Glomerular visceral epithelial cell (primary cell): ENCODE results near the gene ANAPC10.
"Not testable (repeated sequence)": the region's sequence is repeated elsewhere in the genome, so short reads cannot be mapped to it uniquely, and the experiment has no call there.

ENCODE experiments used
- DNase-seq: peaks from one replicate; pipeline ENCODE4 v3.0.0-alpha.2; 2016; ENCODE audit errors: extremely low spot score

The ANAPC10 gene

DNA sequence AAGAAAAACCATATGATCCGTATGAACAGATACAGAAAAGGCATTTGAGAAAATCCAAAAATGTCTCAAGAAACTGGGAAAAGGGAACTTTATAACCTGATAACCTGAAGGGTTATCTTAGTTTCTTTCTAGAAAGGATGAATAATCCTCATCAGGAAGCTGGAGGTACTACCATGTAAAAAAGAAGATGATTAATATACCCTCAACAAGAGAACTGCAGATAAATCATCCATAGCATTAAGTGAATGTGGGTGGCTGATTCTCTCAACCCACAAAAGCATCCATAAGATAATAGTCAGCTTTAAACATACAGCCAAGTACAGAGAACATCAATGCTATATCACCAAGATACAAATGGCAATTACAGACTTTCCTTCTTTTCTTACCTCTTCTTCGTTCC is 26.4 kb downstream of the ANAPC10 start:
- DNase-seq: no peak

DNA sequence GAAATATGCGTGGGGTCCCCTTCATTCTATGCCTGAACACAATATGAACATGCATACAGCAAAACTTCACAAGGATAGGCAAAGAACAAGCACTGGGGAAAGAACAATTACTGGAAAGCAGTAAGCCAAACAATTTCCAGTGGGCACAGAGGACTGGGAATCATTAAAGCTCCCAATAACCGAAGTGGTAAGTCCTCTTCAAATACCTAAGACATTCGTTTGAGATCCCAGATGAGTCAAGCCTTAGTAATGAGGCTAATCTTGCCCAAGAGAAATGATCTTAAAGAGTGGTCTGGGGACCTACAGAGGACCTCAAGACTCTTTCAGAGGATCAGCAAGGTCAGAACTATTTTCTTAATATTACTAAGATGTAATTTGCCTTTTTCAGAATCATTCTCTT is 28.6 kb downstream of the ANAPC10 start:
- peak; percentile 25 for DNase-seq

DNA sequence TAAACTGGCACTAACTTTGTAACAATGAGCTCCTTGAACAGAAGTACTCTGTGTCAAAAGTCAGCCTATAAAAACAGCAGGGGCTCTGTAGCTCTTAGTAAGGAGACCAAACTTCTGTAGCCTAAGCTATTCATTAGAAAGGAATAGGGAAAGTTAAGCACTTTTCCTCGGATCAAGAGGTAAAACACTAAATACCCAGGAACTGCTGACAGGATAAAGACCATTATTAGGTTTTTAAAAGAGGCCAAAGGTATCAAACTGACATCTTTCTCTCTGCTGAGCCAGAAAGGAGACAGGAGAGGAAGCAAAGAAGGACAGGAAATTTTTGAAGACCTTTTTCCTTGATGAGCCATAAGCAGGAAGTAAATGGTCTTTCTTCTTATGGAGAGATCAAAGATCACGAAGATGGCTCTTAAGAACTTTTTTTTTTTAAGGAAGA is 31.9 kb downstream of the ANAPC10 start:
- DNase-seq: no peak

DNA sequence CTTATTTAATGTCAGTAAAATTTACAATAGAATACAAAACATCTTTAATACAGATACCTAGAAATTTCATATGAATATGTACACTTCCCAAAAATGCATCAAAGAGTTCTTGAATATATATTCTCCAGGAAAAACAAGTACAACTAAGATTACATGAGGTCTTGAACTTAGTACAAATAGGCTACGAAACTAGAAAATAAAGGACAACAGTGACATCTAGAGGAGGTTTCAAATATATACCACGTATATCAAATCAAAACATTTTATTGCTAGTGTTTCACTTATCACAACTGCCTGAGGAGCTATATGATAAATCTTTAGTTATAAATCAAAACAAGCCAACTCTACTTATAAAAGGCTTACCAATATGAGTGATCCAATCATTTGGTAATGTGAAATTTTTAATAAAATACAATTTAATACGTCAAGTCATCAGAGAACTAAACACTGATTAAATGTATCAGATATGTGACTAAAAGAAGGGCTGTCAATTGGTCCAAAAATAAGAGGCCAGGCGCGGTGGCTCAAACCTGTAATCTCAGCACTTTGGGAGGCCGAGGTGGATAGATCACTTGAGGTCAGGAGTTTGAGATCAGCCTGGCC is 36.6 kb downstream of the ANAPC10 start:
- DNase-seq: peak; percentile 56

DNA sequence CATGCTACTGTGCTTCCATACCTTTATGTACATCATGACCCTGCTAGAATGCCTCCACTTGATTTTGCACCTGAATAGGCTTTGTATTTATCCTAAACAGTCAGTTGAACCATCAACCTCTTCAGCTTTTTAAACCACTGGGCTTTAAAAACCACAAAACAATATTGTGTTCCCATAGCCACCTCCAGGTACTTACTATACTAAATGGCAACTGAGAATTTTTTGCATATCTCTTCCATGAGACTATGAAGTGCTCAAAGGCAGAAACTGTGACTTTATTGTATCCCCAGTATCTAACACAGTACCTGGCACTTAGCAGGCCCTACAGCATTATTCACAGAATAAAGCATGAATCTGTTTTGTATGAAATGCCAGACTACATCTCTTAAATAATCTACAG is 39.7 kb downstream of the ANAPC10 start:
- no peak for DNase-seq

DNA sequence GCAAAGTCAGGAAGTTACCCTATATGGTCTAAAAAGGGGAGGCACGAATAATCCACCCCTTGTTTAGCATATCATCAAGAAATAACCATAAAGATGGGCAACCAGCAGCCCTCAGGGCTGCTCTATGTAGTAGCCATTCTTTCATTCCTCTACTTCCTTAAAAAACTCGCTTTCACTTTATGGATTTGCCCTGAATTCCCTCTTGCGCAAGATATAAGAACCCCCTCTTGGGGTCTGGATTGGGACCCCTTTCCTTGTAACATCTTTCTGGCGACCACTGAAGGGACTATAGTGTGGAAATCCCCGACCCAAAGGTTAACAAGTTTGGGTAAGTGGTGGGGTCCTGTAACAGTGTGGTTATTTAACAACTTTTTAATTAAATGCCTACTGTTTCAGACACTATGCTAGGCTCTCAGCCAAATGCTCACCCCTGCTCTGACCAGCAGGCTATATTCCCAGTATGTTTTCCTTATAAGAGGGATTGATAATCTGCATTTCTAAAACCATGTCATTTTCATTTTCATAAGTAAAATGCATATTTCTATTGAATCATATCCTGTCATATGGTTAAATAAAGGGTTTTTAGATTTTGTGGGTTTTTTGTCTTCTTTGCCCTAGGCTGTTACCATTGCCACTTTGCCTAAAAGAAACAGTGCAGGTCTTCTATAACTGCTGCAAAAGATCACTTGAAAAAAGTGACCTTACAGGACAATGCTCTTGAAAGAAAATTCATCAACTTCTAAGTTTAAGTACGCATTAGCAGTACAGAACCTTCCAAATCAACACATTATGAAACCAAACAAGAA is 41.5 kb downstream of the ANAPC10 start:
- DNase-seq: no peak

DNA sequence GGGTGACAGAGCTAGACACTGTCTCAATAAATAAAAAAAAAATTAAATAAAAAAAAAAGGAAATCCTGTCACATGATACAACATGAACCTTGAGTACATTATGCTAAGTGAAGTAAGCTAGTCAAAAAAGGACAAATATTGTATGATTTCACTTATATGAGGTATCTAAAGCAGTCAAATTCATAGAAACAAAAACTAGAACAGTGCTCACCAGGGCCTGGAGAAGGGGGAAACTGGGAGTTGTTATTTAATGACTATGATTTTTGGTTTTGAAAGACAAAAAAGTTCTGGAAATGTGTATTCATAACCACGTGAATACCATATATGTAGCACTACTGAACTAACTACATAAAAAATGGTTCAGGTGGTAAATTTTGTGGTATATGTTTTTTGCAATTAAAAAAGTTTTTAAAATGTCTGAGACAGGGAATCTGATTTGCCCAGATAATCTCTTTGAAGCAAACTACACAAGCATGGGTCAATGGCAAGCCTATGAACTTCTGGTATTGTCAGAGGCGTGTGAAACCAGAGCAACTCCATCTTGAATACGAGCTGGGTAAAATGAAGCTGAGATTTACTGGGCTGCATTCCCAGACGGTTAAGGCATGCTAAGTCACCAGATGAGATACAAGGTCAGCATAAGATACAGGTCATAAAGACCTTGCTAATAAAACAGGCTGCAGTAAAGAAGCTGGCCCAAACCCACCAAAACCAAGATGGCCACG is 42.3 kb downstream of the ANAPC10 start:
- DNase-seq: no peak

DNA sequence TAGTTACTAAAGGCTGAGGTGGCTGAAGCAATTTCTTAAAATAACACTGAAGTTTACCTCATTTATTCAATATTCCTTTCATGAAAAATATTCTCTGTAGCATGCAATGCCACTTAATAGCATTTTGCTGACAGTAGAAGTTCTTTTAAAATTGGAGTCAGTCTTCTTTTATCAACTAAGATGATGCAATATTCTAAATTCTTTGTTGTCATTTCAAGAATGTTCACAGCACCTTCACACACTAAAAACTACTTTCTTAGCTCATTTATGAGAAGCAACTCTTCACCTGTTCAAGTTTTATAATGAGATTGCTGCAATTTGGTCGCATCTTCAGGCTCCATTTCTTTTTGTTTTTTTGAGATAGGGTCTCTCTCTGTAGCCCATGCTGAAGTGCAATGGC is 48.8 kb downstream of the ANAPC10 start:
- DNase-seq: no peak

DNA sequence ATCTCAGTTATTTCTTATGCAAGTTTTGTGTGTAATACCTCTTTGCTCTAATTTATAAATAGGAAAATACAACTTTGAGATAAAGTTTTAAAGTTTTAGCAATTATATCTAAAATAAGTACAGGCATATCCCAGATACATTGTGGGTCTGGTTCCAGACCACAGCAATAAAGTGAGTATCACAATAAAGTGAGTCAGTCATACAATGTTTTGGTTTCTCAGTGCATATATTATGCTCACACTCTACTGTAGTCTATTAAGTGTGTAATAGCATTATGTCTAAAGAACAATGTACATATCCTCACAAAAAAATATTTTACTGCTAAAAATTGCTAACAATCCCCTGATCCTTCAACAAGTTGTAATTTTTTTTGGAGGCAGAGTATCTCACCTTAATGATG is 49.2 kb downstream of the ANAPC10 start:
- DNase-seq: no peak

DNA sequence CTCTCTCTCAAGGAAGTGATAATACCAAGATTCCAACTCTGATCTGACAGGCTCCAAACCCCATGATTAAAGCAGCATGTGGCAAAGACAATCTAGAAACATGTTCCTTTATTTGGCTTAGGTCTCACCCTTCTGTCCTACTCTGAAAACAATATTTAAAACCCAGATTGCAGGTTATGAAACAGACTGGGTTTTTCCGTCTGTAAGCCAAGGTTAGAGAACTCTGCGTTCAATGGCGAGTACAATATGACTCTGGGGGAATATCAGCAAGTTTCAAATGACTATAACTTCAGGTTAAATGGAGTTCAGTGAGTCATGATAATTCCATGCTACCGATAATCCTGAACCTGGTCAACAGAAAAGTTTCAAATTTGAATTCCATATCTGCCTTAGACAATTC is 50.8 kb downstream of the ANAPC10 start:
- DNase-seq: no peak

DNA sequence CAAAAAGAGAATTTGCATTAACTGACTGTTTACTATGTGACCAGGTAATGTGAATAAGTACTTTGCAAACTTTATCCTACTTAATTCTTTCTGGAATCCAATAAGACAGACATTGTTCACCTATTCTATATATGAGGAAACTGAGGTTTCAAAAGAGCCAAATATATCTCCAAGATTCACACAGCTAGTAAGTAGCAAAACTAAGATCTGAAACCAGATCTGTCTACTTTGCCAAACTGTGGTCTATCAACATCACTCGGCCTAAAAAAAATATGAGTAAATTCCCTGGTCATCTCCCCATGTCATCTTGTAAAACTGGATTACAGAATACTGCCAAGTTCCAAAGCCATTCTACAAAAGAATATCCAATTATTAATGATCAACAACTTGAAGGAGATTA is 52.8 kb downstream of the ANAPC10 start:
- no peak for DNase-seq

DNA sequence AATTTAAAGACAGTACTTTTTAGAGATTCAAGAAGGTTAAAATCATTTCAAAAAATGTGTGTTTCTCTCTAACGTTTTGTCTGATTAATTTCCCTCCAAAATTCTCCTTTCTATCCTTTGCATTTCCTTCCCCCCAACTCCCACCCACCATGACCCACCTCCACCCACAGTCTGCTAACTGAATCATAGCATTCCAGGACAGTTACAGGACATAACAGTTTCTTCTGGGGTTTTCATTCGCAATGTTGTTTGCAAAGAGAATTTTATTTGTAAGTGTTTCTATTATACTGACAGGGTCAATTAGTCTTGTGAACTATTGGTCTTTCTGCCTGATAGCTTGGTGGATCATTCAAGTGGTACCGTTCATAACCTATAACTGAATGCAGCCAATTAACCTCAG is 53.7 kb downstream of the ANAPC10 start:
- peak; percentile 36 for DNase-seq

DNA sequence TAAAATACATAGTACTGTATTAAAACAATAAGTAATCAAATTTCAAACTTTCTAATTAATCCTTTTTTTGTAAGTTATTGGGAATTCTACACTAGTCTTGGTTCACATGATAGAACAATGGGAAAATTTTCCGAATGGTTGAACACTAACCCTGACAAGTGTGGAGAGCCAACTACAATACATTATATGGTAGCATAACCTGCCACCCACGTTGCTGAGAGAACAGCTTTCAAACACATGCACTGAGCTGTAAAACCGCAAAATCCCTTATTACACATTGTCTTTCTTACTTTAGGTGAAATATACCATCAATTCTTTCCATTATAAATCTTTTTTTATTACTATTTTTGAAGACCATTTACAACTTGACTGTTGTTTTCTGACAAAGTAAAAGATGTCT is 54.7 kb downstream of the ANAPC10 start:
- peak; percentile 79 for DNase-seq

DNA sequence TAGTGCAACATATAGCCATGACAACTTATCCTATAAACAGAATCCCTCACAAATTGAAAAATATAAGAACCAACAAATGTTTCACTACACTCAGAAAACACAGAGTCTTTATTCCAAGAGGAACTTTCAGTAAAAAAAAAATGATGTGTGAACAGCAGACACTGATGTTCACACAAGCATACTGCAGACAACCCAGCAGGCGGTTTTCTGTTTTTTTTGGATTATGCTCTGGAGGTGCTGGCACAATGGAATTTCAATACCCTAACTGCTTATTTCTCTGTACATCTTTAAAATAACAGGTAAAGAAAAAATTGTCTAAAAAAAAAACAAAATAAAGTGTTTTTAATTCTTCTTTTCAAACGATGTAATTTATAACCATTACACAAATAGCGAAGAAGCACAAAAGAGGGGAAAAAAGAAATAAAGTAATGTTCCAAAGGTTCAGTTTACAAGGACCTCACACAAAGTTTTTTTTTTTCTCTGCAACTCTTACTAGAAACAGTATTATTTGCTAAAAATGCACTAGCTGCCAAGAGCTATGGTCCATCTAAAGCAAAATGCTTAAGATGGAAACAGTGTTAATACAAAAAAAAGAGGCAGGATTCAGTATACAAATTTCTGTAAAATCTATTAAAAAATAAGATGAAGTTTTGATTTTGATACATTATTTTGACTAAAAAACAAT is 55.3 kb downstream of the ANAPC10 start:
- no peak for DNase-seq

DNA sequence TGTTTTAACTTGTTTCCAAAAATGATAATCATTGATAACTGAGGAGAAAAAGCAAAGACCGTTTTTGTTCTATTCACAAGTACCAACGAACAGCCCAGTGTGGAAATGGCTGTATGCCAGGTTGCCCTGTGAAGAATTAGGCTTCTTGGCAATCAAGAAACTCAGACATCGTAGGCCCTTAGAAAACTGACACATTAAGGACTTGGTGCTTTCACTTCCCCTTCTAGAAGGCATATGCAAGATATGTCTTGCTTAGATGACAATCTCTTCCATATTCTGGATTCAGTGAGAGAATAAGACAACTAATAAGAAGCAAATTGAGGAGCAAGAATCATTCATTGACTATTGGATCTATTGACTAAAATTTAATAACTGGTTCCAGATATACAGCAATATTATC is 56.6 kb downstream of the ANAPC10 start:
- no peak for DNase-seq

DNA sequence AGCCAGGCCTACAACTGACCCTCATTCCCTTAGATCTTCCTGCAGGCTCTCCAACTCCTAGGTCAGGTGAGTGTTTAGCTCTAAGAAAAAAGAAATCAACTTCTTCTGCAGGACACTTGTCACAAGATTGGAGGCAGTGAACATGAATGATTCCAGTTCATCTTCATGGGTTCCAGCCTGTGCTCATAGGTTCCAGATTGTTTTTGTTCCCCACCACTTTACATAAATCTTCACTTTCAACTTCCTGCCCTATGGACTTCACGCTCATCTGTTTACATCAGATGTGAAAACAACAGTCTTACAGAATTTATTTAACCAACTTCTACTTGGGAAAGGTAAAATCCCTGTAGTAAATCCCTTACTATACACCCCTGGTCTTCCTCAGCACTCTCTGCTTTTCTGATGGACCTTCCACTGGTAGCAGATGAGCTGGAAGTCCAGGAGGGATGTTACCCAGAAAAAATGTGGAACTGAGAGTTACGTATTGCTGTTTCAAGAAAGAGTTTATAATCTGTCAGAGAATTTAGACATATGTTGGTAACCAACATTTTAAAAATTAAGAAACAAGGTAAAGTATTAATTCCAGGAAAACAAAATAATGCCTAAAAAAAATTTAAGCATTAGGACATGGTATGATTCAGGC is 62.4 kb downstream of the ANAPC10 start:
- DNase-seq: no peak

DNA sequence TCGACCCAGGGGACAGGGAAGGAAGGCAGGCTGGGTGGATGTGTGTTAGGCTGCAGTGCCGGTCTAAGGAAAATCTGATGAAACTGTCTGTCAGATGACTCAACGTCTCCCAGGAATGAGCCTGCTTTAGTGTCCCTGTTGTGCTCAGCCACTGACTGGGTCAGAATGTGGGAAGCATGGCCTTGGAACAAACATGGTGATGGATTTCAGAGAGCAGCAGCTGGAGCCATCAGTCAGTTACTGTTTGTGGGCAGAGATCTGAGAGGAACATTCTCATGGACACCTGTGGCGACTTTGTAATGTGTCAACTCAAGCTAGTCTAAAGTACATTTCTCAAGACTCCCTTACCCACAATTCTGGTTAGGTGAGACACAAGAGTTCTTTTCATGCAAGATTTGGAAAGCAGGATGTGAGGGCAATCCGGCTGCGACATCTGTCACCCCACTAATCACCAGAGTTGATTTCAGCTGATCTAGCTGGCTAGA is 63.2 kb downstream of the ANAPC10 start:
- peak; percentile 67 for DNase-seq

DNA sequence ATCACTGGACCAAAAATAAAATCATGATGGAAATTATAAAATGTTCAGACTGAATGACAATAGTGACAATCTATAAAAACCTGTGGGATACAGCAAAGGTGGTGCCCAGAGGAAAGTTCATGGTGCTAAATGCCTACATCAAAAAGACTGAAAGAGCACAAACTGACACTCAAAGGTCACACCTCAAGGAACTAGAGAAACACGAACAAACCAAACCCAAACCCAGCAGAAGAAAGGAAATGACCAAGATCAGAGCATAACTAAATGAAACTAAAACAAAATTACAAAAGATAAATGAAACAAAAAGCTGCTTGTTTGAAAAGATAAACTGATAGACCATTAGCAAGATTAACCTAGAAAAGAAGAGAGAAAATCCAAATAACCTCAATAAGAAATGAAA is 78.7 kb downstream of the ANAPC10 start:
- DNase-seq: no peak

DNA sequence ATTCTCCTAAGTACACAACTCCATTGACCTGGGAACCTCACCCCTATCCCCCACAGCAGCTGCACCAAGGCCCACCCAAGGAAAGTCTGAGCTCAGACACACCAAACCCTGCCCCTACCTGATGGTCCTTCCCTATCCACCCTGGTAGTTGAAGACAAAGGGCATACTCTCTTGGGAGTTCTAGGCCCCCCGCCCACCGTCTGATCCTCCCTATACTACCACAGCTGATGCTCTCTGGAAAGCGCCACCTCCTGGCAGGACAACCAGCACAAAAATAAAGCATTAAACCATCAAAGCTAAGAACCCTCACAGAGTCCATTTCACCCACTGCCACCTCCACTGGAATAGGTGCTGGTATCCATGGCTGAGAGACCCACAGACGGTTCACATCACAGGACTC is 83.6 kb downstream of the ANAPC10 start:
- no peak for DNase-seq

DNA sequence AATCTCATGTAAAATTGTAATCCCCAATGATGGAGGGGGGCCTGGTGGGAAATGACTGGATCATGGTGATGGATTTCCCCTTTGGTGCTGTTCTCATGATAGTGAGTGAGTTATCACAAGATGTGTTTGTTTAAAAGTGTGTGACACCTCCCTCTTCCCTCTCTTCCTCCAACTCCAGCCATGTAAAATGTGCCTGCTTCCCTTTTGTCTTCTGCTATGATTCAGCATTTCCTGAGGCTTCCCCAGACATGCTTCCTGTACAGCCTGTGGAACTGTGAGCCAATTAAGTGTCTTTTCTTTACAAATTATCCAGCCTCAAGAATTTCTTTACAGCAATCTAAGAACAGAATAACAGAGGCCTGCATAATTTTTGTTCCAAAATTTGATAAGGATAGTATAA is 85.2 kb downstream of the ANAPC10 start:
- peak; percentile 14 for DNase-seq

DNA sequence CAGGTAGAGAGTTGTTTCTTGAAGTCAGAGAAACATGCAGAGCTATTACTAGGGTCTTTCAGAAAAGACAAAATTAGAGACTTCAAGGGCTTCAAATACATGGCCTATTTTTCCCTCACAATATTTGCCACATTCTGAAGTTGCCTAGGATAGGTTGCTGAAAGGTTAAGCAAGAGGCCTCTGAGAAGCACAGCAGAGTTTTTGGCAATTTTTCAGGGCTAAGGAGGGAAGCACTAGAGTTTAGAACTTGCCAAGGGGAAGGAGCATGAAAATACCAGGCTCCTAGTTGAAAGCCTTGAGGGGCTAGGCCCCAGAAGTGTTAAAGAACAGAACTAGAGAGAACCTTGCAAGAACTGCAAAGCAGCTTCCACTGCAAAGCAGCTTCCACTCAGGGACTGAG is 86.4 kb downstream of the ANAPC10 start:
- DNase-seq: no peak

DNA sequence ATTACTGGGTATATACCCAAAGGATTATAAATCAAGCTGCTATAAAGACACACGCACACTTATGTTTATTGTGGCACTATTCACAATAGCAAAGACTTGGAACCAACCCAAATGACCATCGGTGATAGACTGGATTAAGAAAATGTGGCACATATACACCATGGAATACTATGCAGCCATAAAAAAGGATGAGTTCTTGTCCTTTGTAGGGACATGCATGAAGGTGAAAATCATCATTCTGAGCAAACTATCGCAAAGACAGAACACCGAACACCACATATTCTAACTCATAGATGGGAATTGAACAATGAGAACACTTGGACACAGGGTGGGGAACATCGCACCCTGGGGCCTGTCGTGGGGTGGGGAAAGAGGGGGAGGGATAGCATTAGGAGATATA is 87.7 kb downstream of the ANAPC10 start:
- not testable (repeated sequence) for DNase-seq
